ENCODE measurements around the gene GSPT2.
"Not testable (repeated sequence)": the region's sequence is repeated elsewhere in the genome, so short reads cannot be mapped to it uniquely, and the experiment has no call there.

The GSPT2 gene

GRCh38 chrX:51743179-51743957, at the start of gene GSPT2:
GSPT2 (plus strand) TSS chrX:51743442; CDS start chrX:51743627, 185 bp downstream.
- peak; percentile 83 for DNase-seq (ENCODE audit: low read depth, low spot score)

- no peak for DNase-seq (ENCODE audit: low read depth, low spot score)
These were observed 49.0 kb upstream of the GSPT2 start for GRCh38 chrX:51694254-51694653.

- no peak for DNase-seq (ENCODE audit: low read depth, low spot score)
These were observed 45.8 kb upstream of the GSPT2 start for GRCh38 chrX:51697397-51697796.

- DNase-seq (ENCODE audit: low read depth, low spot score) = not testable (repeated sequence)
These were observed 32.7 kb upstream of the GSPT2 start, which contains the start of gene CENPVL1 for GRCh38 chrX:51710277-51711164. CENPVL1 (plus strand) TSS chrX:51710512; CDS start chrX:51710512, 0 bp downstream.

GRCh38 chrX:51712943-51713647, 30.1 kb upstream of the GSPT2 start:
- DNase-seq (ENCODE audit: low read depth, low spot score) = not testable (repeated sequence)

- DNase-seq (ENCODE audit: low read depth, low spot score) = no peak
These were observed 15.0 kb upstream of the GSPT2 start for GRCh38 chrX:51728202-51728601.

GRCh38 chrX:51737091-51737490, 6.2 kb upstream of the GSPT2 start:
- DNase-seq (ENCODE audit: low read depth, low spot score) = no peak

- no peak for DNase-seq (ENCODE audit: low read depth, low spot score)
These were observed 656 bp upstream of the GSPT2 start for GRCh38 chrX:51742586-51742985.

- DNase-seq (ENCODE audit: low read depth, low spot score) = no peak
These were observed 4.4 kb downstream of the GSPT2 start for GRCh38 chrX:51747671-51748070.

- no peak for DNase-seq (ENCODE audit: low read depth, low spot score)
These were observed 16.0 kb downstream of the GSPT2 start for GRCh38 chrX:51759055-51759839.

- no peak for DNase-seq (ENCODE audit: low read depth, low spot score)
These were observed 17.4 kb downstream of the GSPT2 start for GRCh38 chrX:51760657-51761056.

- DNase-seq (ENCODE audit: low read depth, low spot score) = no peak
These were observed 23.3 kb downstream of the GSPT2 start for GRCh38 chrX:51766546-51766945.

- DNase-seq (ENCODE audit: low read depth, low spot score) = no peak
These were observed 33.6 kb downstream of the GSPT2 start for GRCh38 chrX:51776851-51777250.

GRCh38 chrX:51779306-51779705, 36.1 kb downstream of the GSPT2 start:
- DNase-seq (ENCODE audit: low read depth, low spot score) = peak; percentile 16

GRCh38 chrX:51795136-51795535, 51.9 kb downstream of the GSPT2 start:
- DNase-seq (ENCODE audit: low read depth, low spot score) = no peak
